Esophagus squamous epithelium (tissue), 4 donors: ENCODE data around the gene CAND1.

Source experiments
- CTCF ChIP-seq, 6 experiments: fragments of 450-650 bp in 4 of 6; fragments of 200-600 bp in 2 of 6; sonication (generic) in 2 of 6; IDR thresholded peaks; one replicate each; pipeline ENCODE4 v1.5.1; 2016 to 2019; ENCODE audit warnings: antibody characterized with exemption in 6 of 6, mild to moderate bottlenecking in 4 of 6, moderate library complexity in 4 of 6
- POLR2A ChIP-seq, 4 donors: fragments of 450-650 bp; IDR thresholded peaks; one replicate each; pipeline ENCODE4 v1.6.1; 2017; ENCODE audit warnings: antibody characterized with exemption in 4 of 4, mild to moderate bottlenecking in 4 of 4, moderate library complexity in 3 of 4

- TF ChIP-seq CTCF (IDR thresholded peaks at IDR 0.05), result no peak
- no peak for TF ChIP-seq POLR2A (IDR thresholded peaks at IDR 0.05)
Measured at GRCh38 chr12:67338426-67338825, 69.3 kb downstream of the CAND1 start.
